NCI-H2107 treated with DMSO at 0.1 percent for 48 hours (cell line): ENCODE measurements around the gene HCN4.
"Not testable (repeated sequence)": the region's sequence is repeated elsewhere in the genome, so short reads cannot be mapped to it uniquely, and the experiment has no call there.

Experiments
- DNase-seq: peaks from one replicate; lab custom pipeline; 2025; ENCODE audit not compliant: unreplicated experiment; lab: John Stamatoyannopoulos, UW

Gene HCN4

DNA sequence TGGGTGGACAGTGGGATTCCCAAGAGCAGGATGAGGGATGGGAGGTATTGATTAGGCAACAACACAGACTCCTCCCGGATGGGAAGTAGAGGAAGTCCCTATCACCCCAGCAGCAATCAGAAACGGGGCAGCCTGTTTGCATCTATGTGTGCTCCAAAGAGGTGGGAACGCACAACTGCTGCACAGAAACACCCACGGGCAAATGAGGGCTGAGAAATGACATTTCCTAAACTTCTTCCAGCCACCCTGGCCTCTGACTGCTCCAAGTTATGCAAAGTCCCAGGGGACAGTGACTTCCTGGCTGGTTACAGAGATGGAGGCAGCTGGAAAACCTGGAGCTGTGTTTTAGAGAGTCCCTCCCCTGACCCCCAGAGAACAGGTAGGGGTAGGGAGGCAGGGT is 42.6 kb downstream of the HCN4 start:
- DNase-seq, result no peak

- no peak for DNase-seq
These were observed 43.4 kb downstream of the HCN4 start for GRCh38 chr15:73325191-73325861.

DNA sequence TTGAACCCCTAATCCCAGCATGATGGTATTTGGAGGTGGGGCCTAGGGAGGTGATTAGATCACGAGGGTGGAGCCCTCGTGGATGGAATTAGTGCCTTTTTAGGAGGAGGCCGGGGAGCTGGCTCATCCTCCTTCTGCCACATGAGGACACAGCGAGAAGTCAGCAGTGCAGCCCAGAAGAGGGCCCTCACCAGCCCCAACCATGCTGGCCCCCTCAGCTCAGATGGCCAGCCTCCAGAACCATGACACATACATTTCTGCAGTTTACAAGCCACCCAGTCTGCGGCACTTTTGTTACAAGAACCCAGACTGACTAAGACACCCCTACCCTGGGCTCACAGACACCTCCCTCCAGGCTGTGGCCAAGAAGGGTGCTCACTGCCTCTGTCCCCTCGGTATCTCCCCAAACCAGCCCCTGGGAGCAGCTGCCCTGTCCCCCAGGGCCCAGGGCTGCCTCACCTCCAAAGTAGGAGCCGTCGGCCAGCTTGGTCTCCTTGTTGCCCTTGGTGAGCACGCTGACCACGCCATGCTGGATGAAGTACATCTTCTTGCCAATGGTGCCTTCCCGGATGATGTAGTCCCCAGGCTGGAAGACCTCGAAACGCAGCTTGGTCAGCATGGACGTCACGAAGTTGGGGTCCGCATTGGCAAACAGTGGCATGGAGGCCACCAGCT is 44.1 kb downstream of the HCN4 start:
- no peak for DNase-seq

- no peak for DNase-seq
These were observed 44.8 kb downstream of the HCN4 start for GRCh38 chr15:73323956-73324355.

DNA sequence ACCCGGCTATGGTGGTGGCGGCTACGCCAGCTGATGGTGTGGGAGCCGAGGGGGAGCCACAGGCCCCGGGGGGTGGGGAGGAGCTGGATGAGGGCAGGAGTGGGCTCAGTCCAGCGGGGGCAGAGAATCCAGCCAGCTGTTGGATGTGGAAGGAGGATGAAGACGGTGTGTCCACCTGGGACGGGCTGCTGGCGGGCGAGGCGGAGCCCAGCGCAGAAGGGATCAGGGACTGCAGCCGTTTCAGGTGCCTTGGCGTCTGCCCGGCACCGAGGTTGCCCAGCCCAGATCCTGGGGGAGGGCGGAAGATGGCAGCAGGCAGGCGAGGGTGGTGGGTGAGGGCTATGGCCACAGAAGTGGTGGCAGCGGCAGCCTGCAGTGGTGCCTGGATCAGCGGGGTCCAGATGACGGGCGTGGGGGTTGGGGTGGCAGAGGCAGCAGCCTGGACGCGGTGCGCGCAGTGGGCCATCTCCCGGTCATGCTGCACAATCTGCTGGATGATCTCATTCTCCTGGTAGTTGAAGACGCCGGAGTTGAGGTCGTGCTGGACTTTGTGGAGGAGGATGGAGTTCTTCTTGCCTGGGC is 45.3 kb downstream of the HCN4 start:
- DNase-seq, result no peak

GRCh38 chr15:73322665-73323373 is 45.9 kb downstream of the HCN4 start:
- DNase-seq, result no peak

DNA sequence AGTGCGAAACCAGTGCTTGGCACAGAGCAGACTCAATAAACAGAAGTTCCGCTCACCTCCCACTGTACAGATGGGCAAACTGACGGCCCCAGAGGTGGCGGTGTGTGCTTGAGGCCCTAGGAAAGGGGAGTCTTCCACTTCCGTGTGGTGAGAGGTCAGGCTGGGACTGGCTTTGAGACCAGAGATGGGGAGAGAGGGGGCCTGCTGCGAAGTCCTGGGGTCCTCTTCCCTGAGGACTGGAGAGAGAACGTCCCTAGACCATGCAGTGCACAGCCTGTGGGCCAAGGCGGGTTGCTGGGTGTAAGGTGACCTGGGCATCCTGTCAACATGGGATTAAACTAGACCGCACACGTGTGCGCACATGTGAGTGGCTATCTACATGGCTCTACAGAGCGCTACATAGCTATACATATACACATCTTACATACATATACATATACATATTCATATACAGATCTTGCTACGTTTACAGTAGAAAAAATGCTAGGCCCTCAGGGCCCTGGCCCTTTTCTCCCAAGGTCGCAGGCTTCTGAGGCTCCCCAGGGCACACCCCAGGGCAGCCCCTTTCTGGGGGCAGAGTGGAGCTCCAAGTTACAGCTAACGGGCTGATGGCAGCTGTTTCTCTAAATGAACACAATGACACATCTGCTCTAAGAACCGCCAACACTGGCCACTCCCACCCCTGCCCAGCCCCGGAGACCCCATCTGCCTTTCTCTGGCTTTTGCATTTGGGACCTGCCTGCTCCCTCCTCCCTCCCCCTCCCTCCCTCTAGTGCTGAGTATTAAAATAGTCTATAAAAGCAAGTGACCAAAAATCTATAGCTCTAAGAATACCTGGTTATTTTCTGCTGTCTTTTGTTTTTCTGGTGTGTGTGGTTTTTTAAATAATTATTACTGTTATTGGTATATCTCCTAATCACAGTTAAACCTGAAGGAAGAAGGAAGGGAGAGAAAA is 47.0 kb downstream of the HCN4 start:
- DNase-seq, result no peak

- DNase-seq, result no peak
These were observed 48.1 kb downstream of the HCN4 start for GRCh38 chr15:73320619-73321180.

DNA sequence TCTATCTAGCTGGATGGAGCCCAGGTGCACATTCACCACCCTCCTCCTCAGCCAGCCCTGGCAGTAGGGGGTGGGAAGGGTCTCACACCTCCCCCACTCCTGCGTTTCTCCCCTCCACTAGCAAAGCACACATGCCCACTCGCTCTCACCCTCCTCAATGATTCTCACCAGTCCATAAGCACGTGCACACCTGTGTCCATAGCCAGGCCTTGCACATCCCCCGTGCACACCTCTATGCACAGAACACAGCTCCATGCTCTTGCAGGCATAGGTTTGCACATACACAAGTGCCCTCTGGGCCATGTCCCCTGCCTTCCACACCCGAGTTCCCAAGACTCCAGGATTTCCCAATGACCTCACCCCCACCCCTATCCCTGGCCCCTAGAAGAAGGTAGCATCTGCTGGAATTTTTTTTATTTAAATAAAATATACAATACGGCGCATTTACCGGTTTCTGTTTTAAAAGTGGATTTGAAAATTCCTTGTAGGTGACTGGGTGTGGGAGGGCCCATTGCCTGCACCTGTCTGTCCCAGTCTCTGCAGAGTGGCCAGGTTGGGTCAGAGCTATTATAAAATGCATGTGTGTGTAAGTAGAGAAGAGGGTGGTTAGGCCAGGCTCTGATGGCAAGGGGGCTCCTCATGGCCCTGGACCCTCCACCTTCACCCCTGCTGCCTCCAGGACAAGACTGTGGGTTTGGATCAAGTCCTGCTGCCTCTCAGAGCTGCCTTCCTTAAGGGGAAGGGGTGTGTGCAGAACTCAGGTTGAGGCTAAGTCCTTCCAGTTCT is 49.1 kb downstream of the HCN4 start:
- DNase-seq, result no peak

GRCh38 chr15:73318463-73319351 is 50.1 kb downstream of the HCN4 start:
- DNase-seq, result no peak

- DNase-seq, result no peak
These were observed 50.9 kb downstream of the HCN4 start for GRCh38 chr15:73317651-73318462.

- DNase-seq, result no peak
These were observed 54.9 kb downstream of the HCN4 start for GRCh38 chr15:73313861-73314260.

DNA sequence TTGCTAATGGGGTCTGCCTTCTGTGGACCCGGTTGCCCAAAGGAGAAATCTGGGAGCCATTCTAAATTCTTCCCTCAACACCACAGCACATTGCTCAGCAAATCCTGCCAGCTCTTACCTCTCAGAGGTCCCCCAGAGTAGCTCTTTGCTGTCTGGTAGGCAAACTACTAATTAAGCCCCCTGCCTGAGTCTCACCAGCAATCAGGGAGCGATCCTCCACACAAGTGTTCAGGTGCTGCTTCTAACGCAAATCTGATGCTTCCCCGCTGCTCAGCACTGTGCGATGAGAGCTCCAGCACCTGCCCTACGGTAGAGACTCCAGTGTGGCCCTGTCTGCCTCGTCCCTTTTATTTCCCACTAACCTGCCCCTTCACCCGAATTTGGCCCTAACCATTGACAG is 60.5 kb downstream of the HCN4 start:
- no peak for DNase-seq

- peak; percentile 39 for DNase-seq
These were observed 63.2 kb downstream of the HCN4 start for GRCh38 chr15:73305331-73306211.

DNA sequence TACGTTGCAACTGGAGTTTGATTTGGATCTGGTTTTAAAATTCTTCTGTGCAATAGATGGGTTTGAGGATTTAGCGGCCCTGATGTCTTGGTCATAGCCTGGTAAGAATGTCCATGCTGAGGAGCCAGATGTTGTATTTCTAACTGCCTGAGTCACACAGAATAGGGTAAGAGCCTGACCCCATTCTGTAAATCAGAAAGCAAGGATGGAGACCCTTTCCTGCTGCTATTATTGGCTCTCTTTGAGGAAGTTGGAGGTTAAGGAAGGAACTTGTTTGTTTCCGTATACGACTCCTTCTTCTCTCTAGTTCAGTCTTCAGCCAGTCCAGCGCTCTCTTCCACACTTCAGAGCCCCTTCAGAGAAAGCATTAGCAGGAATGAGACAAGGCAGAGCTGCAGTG is 65.1 kb downstream of the HCN4 start:
- DNase-seq, result no peak

- DNase-seq, result not testable (repeated sequence)
These were observed 68.5 kb downstream of the HCN4 start for GRCh38 chr15:73300286-73300685.
